Type B pancreatic cell (in vitro differentiated cells): ENCODE data around the gene SERBP1. TPM values are rescaled to one million over a fixed set of nuclear protein-coding genes. Genes with fewer than 3 reads are reported as not detected.
"Not testable (repeated sequence)": the region's sequence is repeated elsewhere in the genome, so short reads cannot be mapped to it uniquely, and the experiment has no call there.

Source experiments
- DNase-seq: peaks from one replicate; pipeline ENCODE4 v3.0.0; 2021; ENCODE audit warnings: mixed read lengths; ENCODE audit not compliant: unreplicated experiment; ENCODE audit errors: extremely low spot score
- H3K27ac Mint-ChIP-seq: 2 replicates; pipeline ENCODE4 v1.8.0; 2021; ENCODE audit warnings: mild to moderate bottlenecking, mixed read lengths
- H3K27me3 Mint-ChIP-seq: 2 replicates; pipeline ENCODE4 v1.8.0; 2021; ENCODE audit warnings: mixed read lengths
- H3K36me3 Mint-ChIP-seq: 2 replicates; pipeline ENCODE4 v1.8.0; 2021; ENCODE audit warnings: mixed read lengths
- H3K4me1 Mint-ChIP-seq: one replicate; pipeline ENCODE4 v1.8.0; 2021; ENCODE audit warnings: mixed read lengths; ENCODE audit not compliant: unreplicated experiment
- H3K4me3 Mint-ChIP-seq: 2 replicates; pipeline ENCODE4 v1.8.0; 2021; ENCODE audit warnings: mild to moderate bottlenecking, mixed read lengths
- H3K9me3 Mint-ChIP-seq: 2 replicates; pipeline ENCODE4 v1.8.0; 2021; ENCODE audit warnings: mixed read lengths
- total RNA-seq: library from RNA; stranded (reverse); gene quantifications from 2 replicates; pipeline ENCODE4 v1.2.1, GENCODE V29; 2021; ENCODE audit warnings: low replicate concordance
- TF ChIP-seq, protein P1 (sequence below): fragments of 200-600 bp; sonication (generic); conservative IDR thresholded peaks from 2 replicates; pipeline ENCODE4 v1.5.0; 2021; ENCODE audit warnings: antibody characterized with exemption, mild to moderate bottlenecking

SERBP1 gene
- total RNA-seq, 1 donor from 2014 or later: 277 TPM

DNA sequence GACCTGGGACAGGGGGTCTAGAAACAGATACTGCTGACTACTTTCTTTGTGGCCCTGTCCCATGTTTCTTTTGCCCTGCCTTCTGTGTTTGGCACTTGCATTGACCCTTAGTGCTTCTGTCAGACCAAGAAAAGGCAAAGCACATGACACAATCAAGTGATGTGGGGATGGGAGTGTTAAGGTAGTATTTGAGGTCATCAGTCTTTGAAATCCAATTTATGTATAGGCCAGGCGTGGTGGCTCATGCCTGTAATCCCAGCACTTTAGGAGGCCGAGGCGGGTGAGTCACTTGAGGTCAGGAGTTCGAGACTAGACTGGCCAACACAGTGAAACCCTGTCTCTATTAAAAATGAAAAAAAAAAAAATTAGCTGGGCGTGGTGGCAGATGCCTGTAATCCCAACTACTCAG, 26.0 kb downstream of the SERBP1 start:
- Mint-ChIP-seq H3K36me3 (no peaks in the 10 kb centered on the region), H3K4me1 (no peaks in the 10 kb centered on the region), H3K27me3 (no peaks in the 10 kb centered on the region), H3K9me3 (no peaks in the 10 kb centered on the region), H3K27ac (no peak overlapping the region), H3K4me3 (no peak overlapping the region)
- no peak for DNase-seq
- TF ChIP-seq, protein P1, sequence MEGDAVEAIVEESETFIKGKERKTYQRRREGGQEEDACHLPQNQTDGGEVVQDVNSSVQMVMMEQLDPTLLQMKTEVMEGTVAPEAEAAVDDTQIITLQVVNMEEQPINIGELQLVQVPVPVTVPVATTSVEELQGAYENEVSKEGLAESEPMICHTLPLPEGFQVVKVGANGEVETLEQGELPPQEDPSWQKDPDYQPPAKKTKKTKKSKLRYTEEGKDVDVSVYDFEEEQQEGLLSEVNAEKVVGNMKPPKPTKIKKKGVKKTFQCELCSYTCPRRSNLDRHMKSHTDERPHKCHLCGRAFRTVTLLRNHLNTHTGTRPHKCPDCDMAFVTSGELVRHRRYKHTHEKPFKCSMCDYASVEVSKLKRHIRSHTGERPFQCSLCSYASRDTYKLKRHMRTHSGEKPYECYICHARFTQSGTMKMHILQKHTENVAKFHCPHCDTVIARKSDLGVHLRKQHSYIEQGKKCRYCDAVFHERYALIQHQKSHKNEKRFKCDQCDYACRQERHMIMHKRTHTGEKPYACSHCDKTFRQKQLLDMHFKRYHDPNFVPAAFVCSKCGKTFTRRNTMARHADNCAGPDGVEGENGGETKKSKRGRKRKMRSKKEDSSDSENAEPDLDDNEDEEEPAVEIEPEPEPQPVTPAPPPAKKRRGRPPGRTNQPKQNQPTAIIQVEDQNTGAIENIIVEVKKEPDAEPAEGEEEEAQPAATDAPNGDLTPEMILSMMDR: no peak

DNA sequence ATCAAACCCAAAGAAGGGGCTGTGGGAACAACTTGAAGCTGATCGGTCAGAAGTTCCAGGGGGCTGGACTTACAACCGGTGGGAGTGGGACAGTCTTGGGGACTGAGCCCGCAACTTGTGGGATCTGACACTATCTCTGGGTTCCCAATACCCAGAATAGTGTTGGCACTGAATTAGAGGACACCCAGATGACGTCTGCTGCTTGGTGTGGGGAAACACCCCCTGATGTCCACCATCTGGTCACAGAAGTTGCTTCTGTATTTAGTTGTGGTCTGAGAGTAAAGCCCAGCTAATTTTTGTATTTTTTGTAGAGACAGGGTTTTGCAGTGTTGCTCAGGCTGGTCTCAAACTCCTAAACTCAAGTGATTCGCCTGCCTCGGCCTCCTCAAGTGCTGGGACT, 28.8 kb downstream of the SERBP1 start:
- Mint-ChIP-seq H3K27me3 (no peaks in the 10 kb centered on the region), H3K4me1 (no peaks in the 10 kb centered on the region), H3K4me3 (no peak overlapping the region), H3K9me3 (no peaks in the 10 kb centered on the region), H3K27ac (no peak overlapping the region), H3K36me3 (peaks cover 6% of the 10 kb centered on the region)
- TF ChIP-seq, protein P1: no peak
- no peak for DNase-seq

DNA sequence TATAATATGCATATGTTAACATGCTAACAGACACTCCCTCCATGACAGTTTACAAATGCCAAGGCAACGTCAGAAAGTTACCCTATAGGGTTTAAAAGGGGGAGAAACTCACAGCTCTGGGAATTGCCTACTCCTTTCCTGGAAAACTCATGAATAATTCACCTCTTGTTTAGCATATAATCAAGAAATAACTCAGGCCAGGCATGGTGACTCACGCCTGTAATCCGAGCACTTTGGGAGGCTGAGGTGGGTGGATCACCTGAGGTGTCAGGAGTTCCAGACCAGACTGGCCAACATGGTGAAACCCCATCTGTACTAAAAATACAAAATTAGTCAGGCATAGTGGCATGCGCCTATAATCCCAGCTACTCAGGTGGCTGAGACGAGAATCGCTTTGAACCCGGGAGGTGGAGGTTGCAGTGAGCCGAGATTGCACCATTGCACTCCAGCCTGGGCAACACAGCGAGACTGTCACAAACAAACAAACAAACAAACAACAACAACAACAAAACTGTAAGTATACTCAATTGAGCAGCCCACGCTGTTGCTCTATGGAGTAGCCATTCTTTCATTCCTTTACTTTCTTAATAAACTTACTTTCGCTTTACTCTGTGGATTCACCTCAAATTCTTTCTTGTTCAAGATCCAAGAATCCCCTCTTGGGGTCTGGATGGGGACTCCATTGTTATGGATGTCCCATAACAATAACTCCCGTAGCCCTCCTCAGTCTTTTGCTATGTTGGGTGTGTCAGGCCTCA, 30.0 kb downstream of the SERBP1 start:
- not testable (repeated sequence) for H3K27me3 Mint-ChIP-seq, H3K36me3 Mint-ChIP-seq, H3K4me3 Mint-ChIP-seq, DNase-seq, H3K9me3 Mint-ChIP-seq, H3K4me1 Mint-ChIP-seq, H3K27ac Mint-ChIP-seq

DNA sequence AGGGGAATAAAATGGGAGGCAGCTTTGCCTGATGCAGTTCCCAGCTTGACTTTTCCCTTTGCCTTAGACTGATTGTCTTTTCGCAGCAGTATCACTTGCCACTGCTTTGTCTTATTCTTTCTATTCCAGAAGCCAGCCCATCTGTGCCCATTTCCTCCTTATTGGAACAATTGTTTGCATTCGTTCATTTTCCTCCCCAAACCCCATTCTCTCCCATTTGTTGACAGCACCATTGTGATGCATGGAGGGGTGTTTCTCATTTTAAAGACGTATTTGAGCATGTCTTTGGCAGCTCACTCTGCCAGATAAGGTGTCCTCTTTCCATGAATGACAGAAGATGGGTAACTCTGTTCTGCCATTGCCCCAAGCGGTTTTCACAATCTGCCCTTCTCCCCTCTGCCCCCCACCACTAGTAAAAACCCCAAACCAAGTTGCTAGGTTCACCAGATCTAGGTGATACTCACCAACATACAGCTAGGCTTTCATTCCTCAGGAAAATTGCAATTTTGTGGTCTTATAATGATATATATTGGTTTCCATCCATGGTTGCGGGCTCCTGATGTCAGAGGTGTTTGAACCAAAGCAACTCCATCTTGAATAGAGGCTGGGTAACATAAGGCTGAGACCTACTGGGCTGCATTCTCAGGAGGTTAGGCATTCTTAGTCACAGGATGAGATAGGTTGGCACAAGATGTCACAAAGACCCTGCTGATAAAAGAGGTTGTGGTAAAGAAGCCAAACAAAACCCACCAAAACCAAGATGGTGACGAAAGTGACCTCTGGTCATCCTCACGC, 30.8 kb downstream of the SERBP1 start:
- no peak overlapping the region for H3K4me3 Mint-ChIP-seq
- H3K4me1 Mint-ChIP-seq: no peaks in the 10 kb centered on the region
- peaks cover 6% of the 10 kb centered on the region for H3K36me3 Mint-ChIP-seq
- H3K9me3 Mint-ChIP-seq: no peaks in the 10 kb centered on the region
- H3K27ac Mint-ChIP-seq: peak overlapping the region; percentile 6
- no peak for DNase-seq
- TF ChIP-seq, protein P1: no peak
- H3K27me3 Mint-ChIP-seq: no peaks in the 10 kb centered on the region

DNA sequence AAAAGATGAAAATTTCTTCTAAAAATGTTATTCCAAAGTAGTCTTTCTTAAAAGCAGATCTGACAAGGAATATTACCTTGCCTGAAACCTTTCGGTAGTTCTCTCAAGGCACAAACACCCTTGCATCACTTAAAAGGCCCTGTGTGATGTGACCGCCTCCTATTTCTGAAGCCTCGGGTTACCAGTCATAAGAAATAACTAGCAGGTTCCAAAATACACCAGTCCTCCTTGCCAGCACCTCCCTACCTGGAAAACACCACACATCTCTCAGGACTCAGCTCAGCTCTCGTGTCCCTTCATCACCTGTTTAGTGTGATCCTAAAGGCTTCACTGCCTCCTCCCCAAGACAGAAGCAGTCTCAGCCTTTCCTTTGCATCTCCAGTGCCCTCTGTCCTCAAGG, 35.7 kb downstream of the SERBP1 start:
- no peak for DNase-seq
- Mint-ChIP-seq H3K4me3 (no peak overlapping the region), H3K4me1 (no peaks in the 10 kb centered on the region), H3K27ac (no peak overlapping the region), H3K36me3 (peaks cover 6% of the 10 kb centered on the region), H3K9me3 (no peaks in the 10 kb centered on the region), H3K27me3 (no peaks in the 10 kb centered on the region)
- TF ChIP-seq, protein P1: no peak

DNA sequence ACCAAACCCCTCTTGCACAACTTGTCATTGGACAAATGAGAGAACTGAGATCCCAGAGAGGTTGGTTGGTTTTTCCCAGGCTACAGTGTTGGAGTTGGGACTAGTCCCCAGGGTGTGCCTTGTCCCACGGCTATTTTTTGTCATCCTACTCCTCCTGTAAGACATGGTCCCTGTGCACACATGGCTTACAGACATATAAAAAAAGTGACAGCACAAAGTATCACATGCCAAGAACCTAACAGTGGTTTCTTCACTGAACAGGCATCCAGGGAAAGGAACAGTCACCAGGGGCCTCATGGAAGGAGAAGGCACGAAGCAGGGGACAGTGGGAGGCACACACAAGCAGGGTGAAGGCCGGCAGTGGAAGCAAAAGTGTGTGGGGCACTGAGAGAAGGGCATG, 36.5 kb downstream of the SERBP1 start:
- Mint-ChIP-seq H3K27ac (no peak overlapping the region), H3K4me1 (no peaks in the 10 kb centered on the region), H3K4me3 (no peak overlapping the region), H3K36me3 (peaks cover 6% of the 10 kb centered on the region), H3K27me3 (no peaks in the 10 kb centered on the region), H3K9me3 (no peaks in the 10 kb centered on the region)
- no peak for DNase-seq
- TF ChIP-seq, protein P1: no peak
